ENCODE results near the gene NPC1L1. TPM values are rescaled to one million over a fixed set of nuclear protein-coding genes. Genes with fewer than 3 reads are reported as not detected.

Gene NPC1L1
- total RNA-seq, 1 experiment from 2014 or later = 0.28 TPM

DNA sequence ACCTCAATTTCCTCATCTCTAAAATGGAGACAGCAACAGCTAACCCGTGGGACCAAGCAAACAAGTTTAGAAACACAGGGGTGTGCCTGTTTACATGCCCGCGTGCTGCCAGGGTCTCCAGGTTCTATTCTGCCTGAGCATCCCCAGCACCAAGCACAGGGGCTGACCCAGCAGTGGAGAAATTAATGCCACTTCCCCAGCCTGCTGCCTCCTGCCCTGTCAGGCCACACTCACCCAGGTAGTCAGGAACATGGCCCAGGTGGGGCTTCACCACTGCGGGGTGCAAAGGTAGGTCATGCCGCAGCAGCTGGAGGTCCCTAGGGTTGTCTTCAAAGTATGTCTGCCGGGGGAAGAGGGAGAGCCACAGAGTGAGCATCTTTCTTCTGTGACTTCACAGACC lies 26.8 kb upstream of the NPC1L1 start:
- intact Hi-C loops (cut with micrococcal nuclease; ENCODE audit: unreplicated experiment) = loop anchor here (5.0 to 10.0 kb wide), 2 partner anchors 193 to 546 kb away; no protein-coding TSS in a partner anchor
- ChIA-PET CTCF (no interaction called here), POLR2A (ENCODE audit: unreplicated experiment) (no interaction called here)
- Histone ChIP-seq H4K20me1 (ENCODE audit: insufficient read depth) (peaks cover 20% of the 10 kb centered on the region), H3K4me1 (replicated peaks; ENCODE audit: insufficient read depth) (peaks cover 15% of the 10 kb centered on the region), H3K9me3 (ENCODE audit: insufficient read depth, low read depth) (no peaks in the 10 kb centered on the region), H3K4me3 (no peak overlapping the region), H3K79me2 (ENCODE audit: low read depth) (peaks cover 37% of the 10 kb centered on the region), H3K36me3 (ENCODE audit: low read depth) (peaks cover 73% of the 10 kb centered on the region), H3K27ac (no peak overlapping the region), H3K9me2 (ENCODE audit: insufficient read depth) (no peaks in the 10 kb centered on the region), H3K4me2 (no peak overlapping the region), H3K27me3 (ENCODE audit: insufficient read depth, low read depth) (no peaks in the 10 kb centered on the region), H2AFZ (no peak overlapping the region), H3F3A (ENCODE audit: insufficient read depth, low read depth) (peaks cover 64% of the 10 kb centered on the region)
- TF ChIP-seq, protein P1, sequence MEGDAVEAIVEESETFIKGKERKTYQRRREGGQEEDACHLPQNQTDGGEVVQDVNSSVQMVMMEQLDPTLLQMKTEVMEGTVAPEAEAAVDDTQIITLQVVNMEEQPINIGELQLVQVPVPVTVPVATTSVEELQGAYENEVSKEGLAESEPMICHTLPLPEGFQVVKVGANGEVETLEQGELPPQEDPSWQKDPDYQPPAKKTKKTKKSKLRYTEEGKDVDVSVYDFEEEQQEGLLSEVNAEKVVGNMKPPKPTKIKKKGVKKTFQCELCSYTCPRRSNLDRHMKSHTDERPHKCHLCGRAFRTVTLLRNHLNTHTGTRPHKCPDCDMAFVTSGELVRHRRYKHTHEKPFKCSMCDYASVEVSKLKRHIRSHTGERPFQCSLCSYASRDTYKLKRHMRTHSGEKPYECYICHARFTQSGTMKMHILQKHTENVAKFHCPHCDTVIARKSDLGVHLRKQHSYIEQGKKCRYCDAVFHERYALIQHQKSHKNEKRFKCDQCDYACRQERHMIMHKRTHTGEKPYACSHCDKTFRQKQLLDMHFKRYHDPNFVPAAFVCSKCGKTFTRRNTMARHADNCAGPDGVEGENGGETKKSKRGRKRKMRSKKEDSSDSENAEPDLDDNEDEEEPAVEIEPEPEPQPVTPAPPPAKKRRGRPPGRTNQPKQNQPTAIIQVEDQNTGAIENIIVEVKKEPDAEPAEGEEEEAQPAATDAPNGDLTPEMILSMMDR (conservative IDR thresholded peaks at IDR 0.05) = no peak
- TF ChIP-seq EZH2 (IDR thresholded peaks at IDR 0.05; ENCODE audit: low read depth) = no peak
- no peak for DNase-seq
- BruUV-seq (replicated peaks) = no TSS peak

DNA sequence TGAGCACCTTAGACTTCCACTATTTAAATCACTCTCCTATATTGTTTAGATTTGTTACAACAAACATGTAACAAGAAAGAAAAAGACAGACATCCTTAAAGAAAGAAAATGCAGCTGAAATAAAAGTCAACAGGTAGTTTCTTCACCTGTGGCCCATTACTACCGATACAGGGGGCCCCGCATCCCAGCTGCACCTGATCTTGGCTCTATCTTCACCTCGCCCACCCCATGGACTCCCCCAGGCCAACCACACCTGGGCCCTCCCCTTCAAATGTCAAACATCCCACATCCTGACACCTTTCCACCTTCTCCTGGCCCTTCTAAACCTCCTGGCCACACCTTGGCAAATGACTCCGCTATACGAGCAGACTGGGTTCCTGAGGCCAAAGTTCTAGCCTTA lies 25.6 kb upstream of the NPC1L1 start:
- Histone ChIP-seq H3K36me3 (ENCODE audit: low read depth) (peaks cover 61% of the 10 kb centered on the region), H3K4me1 (replicated peaks; ENCODE audit: insufficient read depth) (peaks cover 16% of the 10 kb centered on the region), H3K79me2 (ENCODE audit: low read depth) (peaks cover 25% of the 10 kb centered on the region), H2AFZ (no peak overlapping the region), H3K9me3 (ENCODE audit: insufficient read depth, low read depth) (no peaks in the 10 kb centered on the region), H3K27me3 (ENCODE audit: insufficient read depth, low read depth) (no peaks in the 10 kb centered on the region), H3K4me2 (no peak overlapping the region), H3K4me3 (no peak overlapping the region), H3K9me2 (ENCODE audit: insufficient read depth) (no peaks in the 10 kb centered on the region), H3K27ac (no peak overlapping the region), H3F3A (ENCODE audit: insufficient read depth, low read depth) (peaks cover 71% of the 10 kb centered on the region), H4K20me1 (ENCODE audit: insufficient read depth) (peaks cover 20% of the 10 kb centered on the region)
- ChIA-PET POLR2A (ENCODE audit: unreplicated experiment) (no interaction called here), CTCF (no interaction called here)
- intact Hi-C loops (cut with micrococcal nuclease; ENCODE audit: unreplicated experiment) = loop anchor here (5.0 to 10.0 kb wide), 2 partner anchors 192 to 544 kb away; no protein-coding TSS in a partner anchor
- BruUV-seq (replicated peaks) = no TSS peak
- no peak for DNase-seq
- TF ChIP-seq, protein P1 (conservative IDR thresholded peaks at IDR 0.05) = no peak
- no peak for TF ChIP-seq EZH2 (IDR thresholded peaks at IDR 0.05; ENCODE audit: low read depth)

DNA sequence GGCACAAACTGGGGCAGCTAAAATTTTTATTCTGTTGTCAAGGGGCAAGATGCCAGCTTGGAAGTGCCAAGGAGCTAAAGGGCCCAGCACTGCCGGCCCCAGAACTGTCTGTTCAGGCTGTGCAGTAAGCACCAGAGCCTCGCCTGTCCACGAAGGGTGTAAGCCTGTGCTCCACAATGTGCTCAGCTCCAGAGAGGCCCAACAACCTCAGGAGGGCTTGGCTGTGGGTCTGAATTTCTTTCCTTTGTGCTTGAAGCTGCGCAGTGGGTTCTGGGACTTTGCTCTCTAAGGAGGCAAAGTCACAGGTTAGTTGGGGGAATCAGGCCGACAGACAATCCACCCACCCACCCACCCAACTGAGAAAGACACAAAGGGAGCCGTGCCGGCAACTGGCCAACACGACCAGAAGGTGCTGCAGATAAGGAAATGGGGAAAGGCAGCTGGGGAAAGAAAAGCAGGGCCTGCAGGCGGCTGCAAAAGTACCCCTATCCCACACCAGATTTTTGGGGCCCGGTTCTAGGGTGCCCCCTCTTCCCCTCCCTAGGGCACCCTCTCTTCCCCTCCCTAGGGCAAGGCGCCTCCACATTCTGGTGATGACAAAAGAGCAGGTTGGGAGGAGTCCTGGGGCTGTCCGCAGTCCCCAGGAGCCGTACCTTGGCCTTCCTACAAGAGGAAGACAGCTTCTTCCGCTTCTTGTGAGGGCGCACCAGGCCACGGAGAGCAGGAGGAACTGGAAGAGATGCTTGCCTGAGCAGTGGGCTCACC lies 24.8 kb upstream of the NPC1L1 start:
- H3K36me3 ChIP-seq (ENCODE audit: low read depth) = peaks cover 54% of the 10 kb centered on the region
- no peak for TF ChIP-seq EZH2 (IDR thresholded peaks at IDR 0.05; ENCODE audit: low read depth)
- TF ChIP-seq, protein P1 (conservative IDR thresholded peaks at IDR 0.05) = peak; percentile 24; the same call in 1 of the 2 replicates
- no peak overlapping the region for H3K27ac ChIP-seq
- H3F3A ChIP-seq (ENCODE audit: insufficient read depth, low read depth) = peaks cover 71% of the 10 kb centered on the region
- CTCF ChIA-PET = interaction anchor here (0.7 to 2.1 kb wide), 2 partner anchors 8 to 76 kb away, joined by 3 to 7 read pairs; partner anchors contain the start of gene NUDCD3
- no peaks in the 10 kb centered on the region for H3K27me3 ChIP-seq (ENCODE audit: insufficient read depth, low read depth)
- no peak overlapping the region for H3K4me2 ChIP-seq
- peaks cover 20% of the 10 kb centered on the region for H4K20me1 ChIP-seq (ENCODE audit: insufficient read depth)
- POLR2A ChIA-PET (ENCODE audit: unreplicated experiment) = interaction anchor here (0.6 to 0.7 kb wide), 2 partner anchors 171 to 221 kb away, joined by 3 to 8 read pairs; no protein-coding TSS in a partner anchor
- DNase-seq = no peak
- H3K79me2 ChIP-seq (ENCODE audit: low read depth) = peaks cover 18% of the 10 kb centered on the region; the same call in 1 of the 2 replicates
- intact Hi-C loops (cut with micrococcal nuclease; ENCODE audit: unreplicated experiment) = loop anchor here (1.0 to 10.0 kb wide), 4 partner anchors 76 to 544 kb away; partner anchors contain the start of gene NUDCD3
- no TSS peak for BruUV-seq (replicated peaks)
- no peaks in the 10 kb centered on the region for H3K9me3 ChIP-seq (ENCODE audit: insufficient read depth, low read depth)
- no peak overlapping the region for H3K4me3 ChIP-seq
- H2AFZ ChIP-seq = no peak overlapping the region
- H3K4me1 ChIP-seq (replicated peaks; ENCODE audit: insufficient read depth) = peaks cover 16% of the 10 kb centered on the region
- no peaks in the 10 kb centered on the region for H3K9me2 ChIP-seq (ENCODE audit: insufficient read depth)
